GM21447 (cell line): ENCODE measurements around the gene TBC1D17.

Experiments used
- ATAC-seq: cut with Tn5 transposase; IDR thresholded peaks from one replicate; pipeline ENCODE4 v1.9.1; 2021; ENCODE audit not compliant: unreplicated experiment

TBC1D17 gene

DNA sequence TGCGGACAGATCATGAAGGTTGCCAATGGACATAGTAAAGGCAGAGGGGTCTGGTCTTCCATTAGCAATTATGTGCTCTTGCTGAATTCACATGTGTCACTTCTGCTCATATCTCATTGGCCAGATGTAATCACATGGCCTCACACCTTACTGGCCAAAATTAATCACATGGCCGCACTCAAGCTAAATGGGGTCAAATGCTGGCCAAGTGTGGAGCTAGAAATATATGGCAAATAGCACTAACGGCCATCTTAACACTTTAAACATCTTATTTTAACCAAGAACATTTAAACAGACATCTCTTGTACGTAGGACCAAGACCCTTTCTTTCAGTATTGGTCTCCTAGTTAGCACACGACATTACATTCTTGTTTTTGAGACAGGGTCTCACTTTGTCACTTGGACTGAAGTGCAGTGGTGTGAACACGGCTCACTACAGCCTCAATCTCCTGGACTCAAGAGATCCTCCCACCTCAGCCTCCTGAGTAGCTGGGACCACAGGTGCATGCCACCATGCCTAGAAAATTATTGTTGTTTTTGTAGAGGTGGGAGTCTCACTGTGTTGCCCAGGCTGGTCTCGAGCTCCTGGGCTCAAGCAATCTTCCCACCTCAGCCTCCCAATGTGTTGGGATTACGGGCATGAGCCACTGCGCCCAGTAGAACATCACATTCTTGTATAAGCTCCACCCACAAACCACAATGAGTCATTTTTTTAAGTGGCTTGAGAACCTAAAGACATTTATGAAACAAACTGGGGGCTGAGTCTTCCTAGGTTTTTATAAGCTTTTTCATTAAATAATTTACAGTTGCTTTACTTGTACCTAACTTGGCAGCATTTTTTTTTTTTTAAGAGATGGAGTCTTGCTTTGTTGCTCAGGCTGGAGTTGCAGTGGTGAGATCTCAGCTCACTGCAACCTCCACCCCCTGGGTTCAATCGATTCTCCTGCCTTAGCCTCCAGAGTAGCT lies 29.5 kb upstream of the TBC1D17 start:
- ATAC-seq = no peak

DNA sequence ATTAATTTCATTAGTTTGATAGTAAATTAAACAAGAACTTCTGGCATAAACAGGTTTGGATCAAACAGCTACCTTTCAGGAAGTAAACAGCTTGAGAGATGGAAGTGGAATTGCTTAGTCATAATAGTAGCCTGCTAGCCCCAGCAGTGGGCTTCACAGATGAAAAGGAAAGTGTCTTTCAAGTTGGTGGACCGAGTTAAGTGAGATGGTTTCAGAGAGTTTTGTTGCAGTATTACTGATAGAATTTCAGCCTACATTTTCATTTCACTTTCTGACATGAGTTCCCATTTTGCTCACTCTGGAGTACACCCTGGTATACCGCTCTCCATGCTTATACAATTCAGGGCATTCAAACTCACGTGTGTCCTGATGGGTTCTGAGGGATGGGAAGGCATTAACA lies 28.6 kb upstream of the TBC1D17 start:
- no peak for ATAC-seq

DNA sequence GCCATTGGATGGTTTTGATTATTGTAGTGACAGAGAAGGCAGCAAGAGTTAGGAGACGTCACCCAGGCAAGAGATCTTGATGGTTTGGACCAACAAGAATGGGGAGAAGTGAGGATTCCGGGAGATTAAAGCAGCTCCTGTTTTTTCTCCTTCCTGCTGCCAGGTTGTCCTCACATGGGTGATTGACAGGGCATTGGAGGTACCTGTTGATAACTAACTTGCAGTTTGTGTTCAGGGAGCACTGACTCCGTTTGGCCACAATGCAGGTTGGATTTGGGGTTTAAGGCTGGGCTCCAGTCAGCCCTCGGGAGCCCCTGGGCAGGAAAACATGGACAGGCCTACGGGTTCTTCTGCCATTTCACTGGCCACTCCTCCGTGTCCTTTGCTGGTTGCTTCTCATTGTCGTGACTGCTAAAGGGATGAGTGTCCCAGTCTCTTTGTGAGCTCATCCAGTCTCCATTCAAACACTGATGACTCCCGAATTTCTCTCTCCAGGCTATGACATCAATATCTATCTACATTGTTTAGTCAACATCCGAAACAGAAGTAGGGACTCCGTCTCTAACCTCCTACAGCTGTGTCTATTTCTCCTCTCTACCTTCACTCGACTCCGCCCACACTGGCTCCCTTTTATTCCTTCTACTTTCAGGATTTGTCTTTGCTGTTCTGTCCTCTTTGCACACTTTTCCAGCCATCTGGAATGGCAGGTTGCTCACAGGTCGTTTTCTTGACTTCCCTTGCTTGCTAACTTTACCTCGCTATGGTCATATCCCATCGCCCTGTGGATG lies 27.9 kb upstream of the TBC1D17 start:
- ATAC-seq = no peak

DNA sequence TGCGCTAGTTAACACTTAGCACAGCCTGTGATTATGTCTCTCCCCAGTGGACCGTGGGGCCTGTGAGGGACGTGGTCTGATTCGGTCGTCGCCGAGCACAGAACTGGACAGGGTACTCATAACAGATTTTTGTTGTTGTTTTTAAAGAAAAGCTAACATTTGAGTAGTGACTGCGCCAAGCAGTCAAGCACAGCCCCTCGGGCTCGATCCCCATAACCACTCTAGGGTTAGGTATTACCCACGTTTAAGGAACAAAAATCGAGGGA lies 27.3 kb upstream of the TBC1D17 start:
- no peak for ATAC-seq

DNA sequence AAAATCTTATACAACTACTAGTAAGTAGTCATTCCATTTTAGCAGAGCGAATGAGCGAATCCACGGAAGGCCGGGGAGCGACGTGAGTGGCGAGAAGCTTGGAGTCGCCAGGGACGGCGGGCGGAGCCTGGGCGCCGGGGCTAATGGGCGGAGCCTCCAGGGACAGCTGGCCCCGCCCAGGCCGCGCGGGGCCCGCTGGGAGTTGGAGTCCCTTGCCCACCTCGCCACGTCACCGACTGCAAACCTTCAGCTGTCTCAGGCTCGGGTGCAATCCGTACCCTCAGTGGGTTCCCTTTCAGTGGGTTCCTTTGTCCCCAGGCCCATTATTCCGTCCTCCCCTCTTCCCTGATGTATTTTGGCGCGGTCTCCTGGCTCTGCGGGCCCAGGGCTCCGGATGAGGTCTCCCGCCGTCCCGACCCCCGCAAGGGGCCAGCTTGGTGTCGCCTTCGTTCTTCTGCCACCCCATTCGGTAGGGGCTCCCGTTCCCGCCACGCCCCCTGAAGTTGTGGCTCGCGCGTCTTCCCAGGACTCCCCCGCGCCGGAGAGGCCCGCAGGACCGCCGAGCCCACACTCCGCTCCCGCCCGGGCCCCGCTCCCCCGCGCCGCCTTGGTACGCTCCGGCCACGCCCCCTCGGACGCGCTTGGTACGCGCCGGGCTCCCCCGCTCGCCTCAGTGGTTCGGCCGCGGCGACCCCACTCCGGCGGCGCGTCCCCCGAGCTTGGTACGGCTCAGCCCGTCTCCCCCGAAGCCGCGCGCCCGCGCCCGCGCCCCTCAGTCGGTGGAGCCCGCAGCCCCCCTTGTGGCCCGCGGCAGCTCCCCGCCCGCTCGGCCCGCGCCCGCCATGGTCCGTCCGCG lies 26.8 kb upstream of the TBC1D17 start, which contains the start of gene PTOV1:
Gene PTOV1, plus strand, starts transcription at position 673 of the 856 bp plus-strand sequence.
- ATAC-seq = peak; percentile 74

DNA sequence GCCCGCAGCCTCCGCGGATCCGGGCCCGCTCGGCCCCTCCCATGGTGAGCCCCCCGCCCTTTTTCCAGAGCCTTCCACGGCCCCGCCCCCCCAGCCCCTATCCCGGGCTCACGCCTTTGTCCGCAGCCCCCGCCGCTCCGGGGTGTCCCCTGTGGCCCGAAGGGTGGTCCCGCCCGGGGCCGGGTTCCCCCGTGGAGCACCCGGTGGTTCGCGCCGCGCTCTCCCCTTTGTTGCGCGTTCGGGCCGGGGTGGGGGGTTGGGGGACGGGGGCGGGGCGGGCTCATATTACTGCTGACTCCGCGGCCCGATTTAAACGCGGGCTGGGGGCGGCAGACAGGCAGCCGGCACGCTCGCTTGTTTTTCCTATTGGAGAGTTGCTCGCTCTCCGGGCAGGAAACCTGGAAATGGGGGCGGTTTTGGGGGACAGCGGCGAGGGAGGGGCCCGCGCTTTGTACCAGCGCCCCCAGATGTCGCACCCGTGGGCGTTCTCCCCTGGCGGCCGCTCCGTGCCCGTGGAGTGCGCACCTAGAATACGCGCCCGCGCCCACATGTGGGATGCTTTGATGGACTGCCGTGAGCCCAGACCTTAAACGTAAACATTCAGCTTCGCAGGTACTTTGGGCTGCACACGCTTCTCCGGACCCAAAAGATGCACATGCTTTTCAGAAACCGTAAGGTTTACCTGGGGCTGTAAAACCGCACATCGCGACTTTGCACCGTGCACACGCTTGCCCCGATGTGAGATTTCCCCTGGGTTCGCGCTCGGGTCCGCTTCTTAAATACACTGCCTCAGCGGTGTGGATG lies 25.8 kb upstream of the TBC1D17 start:
- no peak for ATAC-seq

DNA sequence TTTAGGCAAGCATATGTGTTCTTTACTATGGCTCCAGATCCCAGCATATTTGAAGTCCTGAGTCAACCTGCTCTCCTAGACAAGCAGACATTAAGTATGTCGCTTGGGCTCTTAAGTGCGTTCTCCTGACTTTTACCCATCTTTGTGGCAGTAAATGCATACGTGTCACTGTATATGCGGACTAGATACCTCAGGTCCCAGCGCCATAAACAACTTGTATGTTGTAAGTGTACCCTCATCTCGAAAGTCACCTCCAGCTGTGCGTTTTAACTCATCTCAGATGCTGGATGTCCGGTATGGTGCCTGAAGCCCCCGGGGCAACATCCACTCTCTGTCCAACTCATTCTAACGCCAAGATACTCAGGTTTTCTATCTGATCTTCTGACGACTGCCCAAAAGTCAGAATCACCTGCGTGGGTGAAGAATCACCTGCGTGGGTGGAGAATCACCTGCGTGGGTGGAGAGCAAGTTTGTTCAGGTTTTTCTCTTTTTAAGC lies 24.8 kb upstream of the TBC1D17 start:
- no peak for ATAC-seq

DNA sequence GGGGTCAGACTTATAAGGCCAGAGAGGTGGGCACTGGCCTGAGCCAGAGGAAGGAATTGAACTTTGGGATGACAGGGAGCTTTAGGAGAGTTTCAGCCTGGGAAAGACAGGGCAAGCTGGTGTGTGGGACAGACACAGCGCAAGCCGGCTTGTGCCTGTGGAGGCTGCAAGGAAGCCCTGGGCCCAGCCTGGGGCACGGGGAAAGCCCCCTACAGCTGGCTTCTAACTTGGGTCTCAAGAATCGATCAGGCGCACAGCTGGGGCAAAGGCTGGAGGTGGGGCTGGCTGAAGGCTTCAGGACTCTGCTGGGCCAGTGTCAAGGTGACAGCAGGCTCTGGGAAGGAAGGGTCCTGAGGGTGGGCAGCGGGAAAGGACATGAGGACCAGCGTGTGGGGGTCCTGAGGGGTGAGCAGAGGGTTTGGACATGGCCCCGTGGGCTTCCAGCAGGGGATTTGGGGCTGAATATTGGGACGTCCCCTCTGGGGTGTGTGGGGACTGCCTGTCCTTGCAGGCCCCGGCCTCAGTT lies 23.6 kb upstream of the TBC1D17 start:
- no peak for ATAC-seq

DNA sequence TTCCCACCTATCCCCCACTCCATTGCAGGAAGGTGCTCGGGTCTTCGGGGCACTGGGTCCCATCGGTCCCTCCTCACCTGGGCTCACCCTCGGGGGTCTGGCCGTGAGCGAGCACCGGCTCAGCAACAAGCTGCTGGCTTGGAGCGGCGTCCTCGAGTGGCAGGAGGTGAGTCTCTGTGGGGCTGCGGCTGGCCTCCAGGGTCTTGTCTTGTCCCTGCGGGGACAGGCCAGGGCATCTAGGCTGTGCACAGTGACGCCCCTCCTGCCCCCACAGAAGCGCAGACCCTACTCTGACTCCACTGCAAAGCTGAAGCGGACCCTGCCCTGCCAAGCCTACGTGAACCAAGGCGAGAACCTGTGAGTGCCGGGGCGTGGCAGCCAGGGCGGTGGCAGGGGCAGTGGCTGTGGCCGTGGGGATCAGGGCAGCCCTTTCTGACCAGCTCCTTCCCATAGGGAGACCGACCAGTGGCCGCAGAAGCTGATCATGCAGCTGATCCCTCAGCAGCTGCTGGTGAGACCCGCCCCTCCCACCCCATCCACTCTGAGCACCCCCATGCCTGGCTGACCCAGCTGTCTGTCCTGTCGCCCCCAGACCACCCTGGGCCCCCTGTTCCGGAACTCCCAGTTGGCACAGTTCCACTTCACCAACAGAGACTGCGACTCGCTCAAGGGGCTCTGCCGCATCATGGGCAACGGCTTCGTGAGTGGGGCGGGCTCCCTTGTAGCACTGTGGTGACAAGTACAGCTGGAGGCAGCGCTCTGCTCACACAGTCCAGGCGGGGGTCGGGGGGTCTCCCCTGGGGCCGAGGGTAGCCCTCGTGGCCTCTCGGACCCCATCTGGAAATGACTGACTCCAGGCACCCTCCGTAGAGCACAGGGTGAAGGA lies 22.9 kb upstream of the TBC1D17 start:
- ATAC-seq = no peak

DNA sequence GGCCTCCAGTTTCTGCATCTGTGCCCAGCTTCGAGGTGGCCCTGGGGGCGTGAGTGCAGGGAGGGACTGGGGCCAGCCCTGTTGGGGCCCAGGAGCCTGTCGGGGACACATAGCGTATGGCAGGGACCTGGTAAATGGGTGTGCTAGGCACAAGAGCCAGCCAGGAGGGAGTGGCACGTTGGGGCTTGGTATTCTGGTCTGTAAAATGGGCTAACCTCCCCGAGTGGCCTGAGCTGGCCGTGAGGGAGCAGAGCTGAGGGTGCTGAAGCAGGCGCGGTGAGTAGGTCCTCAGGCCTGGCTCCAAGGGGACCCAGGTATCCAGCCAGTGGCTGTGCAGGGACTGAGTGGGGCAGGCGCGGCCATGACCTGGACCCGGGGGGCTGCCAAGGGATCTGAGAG lies 22.2 kb upstream of the TBC1D17 start:
- no peak for ATAC-seq

DNA sequence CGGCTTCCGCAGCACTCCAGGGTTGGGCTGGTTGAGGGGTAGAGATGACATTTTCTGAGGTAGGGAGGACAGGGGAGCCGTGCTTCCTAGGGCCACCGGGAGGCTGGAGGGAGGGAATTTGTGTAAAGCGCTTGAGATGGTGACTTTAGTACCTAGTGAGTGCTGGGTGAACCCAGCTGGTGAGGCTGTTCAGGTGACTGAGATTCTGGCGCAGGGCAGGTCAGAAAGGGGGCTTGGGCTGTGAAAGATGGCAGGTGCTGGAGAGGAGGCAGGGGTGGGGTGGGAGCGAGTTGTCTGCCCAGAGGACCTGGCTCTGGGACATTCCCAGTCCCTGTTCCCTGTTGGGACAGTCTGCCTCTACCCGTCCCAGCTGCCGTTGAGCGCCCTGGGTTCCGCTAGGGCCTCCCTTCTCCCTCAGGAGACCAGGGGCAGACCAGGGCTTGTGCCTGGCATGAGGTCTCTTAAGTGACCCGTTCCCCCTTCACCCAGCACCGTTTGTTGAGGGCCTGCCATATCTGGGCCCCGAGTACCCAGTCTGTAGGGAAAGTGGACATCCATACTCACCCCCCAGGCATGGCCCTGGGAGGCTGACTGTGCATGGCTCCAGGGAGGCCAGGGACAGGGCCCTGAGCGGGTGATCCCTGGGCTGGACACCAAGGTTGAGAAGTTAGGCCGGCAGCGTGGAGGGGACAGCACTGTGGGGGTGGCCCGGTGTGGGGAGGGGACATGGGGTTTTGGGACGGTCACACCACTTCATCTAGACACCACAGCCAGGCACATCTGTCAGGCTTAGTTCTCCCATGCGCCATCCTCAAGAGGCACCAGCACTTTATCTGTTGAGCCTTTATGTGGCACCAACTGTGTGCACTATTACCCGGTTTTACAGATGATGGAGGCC lies 21.6 kb upstream of the TBC1D17 start:
- no peak for ATAC-seq

DNA sequence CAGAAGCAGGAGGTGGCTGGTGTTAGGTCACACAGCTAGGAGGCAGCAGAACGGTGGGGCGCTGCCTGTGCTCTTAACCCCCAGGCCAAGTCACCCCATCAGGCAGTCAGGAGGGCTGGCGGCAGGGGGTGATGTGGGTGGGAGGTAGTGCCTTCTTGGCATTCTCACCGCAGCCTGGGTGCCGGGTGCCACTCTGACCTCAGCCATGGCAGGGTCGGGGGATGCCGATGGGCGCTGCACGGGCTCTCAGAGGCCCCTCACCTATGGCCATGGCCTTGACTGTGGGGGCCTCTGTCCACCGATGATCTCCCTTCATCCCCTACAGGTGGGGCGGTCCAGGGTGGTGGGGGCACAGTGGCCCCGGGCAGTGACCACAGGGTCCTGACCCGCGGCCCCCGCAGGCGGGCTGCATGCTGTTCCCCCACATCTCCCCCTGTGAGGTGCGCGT lies 20.9 kb upstream of the TBC1D17 start:
- no peak for ATAC-seq

DNA sequence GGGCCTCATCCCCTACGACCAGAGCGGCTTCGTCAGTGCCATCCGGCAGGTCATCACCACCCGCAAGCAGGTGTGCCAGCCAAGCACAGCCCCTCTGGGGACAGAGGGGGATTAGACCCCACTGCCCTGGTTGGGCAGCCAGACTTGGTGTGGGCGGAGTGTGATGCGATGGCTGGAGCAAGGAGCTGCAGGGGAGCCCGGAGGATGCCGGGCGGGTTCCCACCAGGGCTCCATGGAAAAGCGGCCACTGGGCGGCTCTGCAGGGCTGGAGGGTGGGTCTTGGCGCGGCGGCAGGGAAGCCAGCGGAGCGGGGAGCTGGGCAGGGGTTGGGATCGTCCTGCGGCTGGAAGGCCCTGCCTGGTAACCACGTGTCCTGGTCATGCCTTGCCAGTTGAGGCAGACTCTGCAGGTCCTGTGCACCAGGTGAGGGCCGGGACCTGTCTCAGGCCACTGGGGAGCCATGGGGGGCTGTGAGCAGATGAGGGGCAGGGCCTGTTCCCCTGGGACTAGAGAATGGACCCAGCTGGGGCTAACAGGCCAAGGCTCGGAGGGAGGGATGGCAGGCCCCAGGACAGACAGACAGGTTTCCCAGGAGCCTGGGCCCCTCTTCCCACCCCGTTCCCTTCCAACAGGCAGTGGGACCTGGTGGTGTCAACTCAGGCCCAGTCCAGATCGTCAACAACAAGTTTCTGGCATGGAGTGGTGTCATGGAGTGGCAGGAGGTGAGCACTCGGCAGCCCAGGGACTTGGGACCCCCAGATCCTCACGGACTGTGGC lies 20.3 kb upstream of the TBC1D17 start:
- no peak for ATAC-seq

DNA sequence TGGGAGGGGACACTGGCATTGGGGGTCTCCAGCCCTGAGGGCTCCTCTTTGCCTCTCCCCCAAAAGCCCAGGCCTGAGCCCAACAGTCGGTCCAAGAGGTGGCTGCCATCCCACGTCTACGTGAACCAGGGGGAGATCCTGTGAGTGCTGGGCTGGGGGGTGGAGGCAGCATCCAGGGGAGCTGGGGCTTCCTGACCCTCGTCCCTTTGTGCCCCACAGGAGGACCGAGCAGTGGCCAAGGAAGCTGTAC lies 19.7 kb upstream of the TBC1D17 start:
- no peak for ATAC-seq

DNA sequence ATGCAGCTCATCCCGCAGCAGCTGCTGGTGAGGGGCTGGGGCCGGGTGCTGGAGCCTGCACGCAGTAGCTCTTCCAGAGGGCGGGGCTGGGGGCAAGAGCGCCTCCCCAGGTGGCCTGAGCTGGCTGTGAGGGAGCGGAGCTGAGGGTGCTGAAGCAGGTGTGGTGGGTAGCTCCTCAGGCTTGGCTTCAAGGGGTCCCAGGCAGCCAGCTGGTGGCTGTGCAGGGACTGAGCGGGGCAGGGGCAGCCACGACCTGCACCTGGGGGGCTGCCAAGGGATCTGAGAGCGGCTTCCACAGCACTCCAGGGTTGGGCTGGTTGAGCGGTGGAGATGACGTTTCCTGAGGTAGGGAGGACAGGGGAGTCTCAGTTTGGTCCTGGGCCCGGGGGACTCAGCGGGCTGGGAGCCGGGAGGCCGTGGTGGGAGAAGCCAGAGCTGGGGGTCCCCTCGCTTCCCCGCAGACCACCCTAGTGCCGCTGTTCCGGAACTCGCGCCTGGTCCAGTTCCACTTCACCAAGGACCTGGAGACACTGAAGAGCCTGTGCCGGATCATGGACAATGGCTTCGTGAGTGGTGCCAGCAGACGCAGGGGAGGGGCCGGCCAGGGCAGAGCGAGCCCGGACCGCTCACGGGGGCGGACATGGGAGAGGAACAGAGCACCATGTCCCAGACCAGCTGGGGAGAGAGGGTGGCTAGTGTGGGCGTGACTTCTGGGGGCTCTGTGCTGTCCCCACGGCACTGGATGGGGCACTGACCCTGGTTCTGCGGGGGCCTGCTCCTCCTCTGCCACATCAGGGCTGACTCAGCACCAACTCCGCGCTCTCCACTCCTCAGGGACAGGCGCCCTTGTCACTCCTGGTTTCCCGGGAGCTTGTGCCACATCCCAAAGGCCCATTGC lies 19.2 kb upstream of the TBC1D17 start:
- no peak for ATAC-seq

DNA sequence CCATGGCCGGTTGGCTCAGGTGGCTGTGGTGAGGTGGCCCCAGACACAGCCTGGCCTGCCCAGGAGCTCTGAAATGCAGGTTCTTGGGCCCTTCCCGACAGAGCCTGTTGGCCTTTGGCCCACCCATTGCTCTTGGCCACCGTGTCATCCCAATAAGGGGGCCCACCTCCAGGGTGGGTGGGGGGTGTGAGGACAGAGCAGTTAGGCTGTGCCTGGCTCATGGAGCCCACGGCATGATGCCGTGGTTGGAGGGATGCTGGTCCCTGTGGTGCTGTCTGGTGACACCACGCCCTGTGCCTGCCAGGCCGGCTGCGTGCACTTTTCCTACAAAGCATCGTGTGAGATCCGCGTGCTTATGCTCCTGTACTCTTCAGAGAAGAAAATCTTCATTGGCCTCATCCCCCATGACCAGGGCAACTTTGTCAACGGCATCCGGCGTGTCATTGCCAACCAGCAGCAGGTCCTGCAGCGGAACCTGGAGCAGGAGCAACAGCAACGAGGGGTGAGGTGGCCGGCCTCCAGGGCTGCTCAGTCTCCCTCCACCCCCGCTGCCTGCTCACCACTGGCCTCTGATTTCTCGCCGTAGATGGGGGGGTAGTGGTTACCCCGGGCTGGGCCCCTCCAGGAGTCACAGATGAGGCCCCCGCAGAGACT lies 17.7 kb upstream of the TBC1D17 start:
- no peak for ATAC-seq
